ENCODE results near the gene RALGAPA1. TPM values are rescaled to one million over a fixed set of nuclear protein-coding genes. Genes with fewer than 3 reads are reported as not detected.

RALGAPA1 gene
- total and polyA plus RNA-seq, 2 experiments from 2014 or later: 19.2 to 41.6 TPM

GRCh38 chr14:35576856-35577255 lies 232.2 kb downstream of the RALGAPA1 start:
- Histone ChIP-seq H3K9me3 (ENCODE audit: low read depth) (no peaks in the 10 kb centered on the region), H3K4me3 (no peak overlapping the region), H3K36me3 (replicated peaks; ENCODE audit: insufficient read depth, low read depth) (no peaks in the 10 kb centered on the region), H3K4me1 (ENCODE audit: insufficient read depth) (no peaks in the 10 kb centered on the region), H4K20me1 (ENCODE audit: insufficient read depth, poor library complexity, severe bottlenecking) (no peaks in the 10 kb centered on the region), H2AFZ (no peak overlapping the region), H3K27ac (no peak overlapping the region), H3K4me2 (no peak overlapping the region), H3K9me2 (replicated peaks; ENCODE audit: insufficient read depth) (no peaks in the 10 kb centered on the region), H3K27me3 (no peaks in the 10 kb centered on the region), H3K79me2 (no peaks in the 10 kb centered on the region)
- no peak for DNase-seq (ENCODE audit: low spot score)
- 100% methylated on average over 1 of the region's 1 CpG for WGBS (ENCODE audit: low lambda C conversion rate, missing lambda C conversion rate)
- TF ChIP-seq, protein P1, sequence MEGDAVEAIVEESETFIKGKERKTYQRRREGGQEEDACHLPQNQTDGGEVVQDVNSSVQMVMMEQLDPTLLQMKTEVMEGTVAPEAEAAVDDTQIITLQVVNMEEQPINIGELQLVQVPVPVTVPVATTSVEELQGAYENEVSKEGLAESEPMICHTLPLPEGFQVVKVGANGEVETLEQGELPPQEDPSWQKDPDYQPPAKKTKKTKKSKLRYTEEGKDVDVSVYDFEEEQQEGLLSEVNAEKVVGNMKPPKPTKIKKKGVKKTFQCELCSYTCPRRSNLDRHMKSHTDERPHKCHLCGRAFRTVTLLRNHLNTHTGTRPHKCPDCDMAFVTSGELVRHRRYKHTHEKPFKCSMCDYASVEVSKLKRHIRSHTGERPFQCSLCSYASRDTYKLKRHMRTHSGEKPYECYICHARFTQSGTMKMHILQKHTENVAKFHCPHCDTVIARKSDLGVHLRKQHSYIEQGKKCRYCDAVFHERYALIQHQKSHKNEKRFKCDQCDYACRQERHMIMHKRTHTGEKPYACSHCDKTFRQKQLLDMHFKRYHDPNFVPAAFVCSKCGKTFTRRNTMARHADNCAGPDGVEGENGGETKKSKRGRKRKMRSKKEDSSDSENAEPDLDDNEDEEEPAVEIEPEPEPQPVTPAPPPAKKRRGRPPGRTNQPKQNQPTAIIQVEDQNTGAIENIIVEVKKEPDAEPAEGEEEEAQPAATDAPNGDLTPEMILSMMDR (IDR thresholded peaks at IDR 0.05; ENCODE audit: poor library complexity): no peak
- TF ChIP-seq EZH2 (IDR thresholded peaks at IDR 0.05; ENCODE audit: borderline replicate concordance) (no peak), EZH2phosphoT487 (IDR thresholded peaks at IDR 0.05; ENCODE audit: low read depth, severe bottlenecking, unreplicated experiment) (no peak)

DNA sequence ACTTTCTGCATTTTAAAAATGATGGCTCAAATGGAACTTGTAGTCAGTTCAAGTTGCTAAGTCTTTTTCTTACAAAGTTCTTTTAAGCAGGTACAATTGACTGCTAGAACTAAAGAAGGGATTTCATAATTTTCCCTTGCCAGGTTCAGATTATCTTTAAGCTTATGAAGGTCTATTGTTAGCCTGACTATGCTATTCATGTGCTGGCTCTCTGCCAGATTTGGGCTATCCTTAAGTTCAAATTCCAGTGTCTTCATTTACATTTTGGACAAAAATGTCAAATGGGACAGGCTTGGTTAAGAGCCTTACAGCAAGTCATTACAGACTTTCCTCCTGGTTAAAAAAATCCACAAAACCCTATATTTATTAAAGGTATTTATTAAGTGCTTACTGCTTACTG lies 232.8 kb downstream of the RALGAPA1 start:
- Histone ChIP-seq H3K4me2 (no peak overlapping the region), H3K27ac (no peak overlapping the region), H4K20me1 (ENCODE audit: insufficient read depth, poor library complexity, severe bottlenecking) (no peaks in the 10 kb centered on the region), H3K4me3 (no peak overlapping the region), H3K36me3 (replicated peaks; ENCODE audit: insufficient read depth, low read depth) (no peaks in the 10 kb centered on the region), H2AFZ (no peak overlapping the region), H3K4me1 (ENCODE audit: insufficient read depth) (no peaks in the 10 kb centered on the region), H3K9me2 (replicated peaks; ENCODE audit: insufficient read depth) (no peaks in the 10 kb centered on the region), H3K9me3 (ENCODE audit: low read depth) (no peaks in the 10 kb centered on the region), H3K79me2 (no peaks in the 10 kb centered on the region), H3K27me3 (no peaks in the 10 kb centered on the region)
- TF ChIP-seq EZH2 (IDR thresholded peaks at IDR 0.05; ENCODE audit: borderline replicate concordance): no peak
- TF ChIP-seq, protein P1 (IDR thresholded peaks at IDR 0.05; ENCODE audit: poor library complexity): no peak
- TF ChIP-seq EZH2phosphoT487 (IDR thresholded peaks at IDR 0.05; ENCODE audit: low read depth, severe bottlenecking, unreplicated experiment): no peak
- DNase-seq (ENCODE audit: low spot score): peak; percentile 5

DNA sequence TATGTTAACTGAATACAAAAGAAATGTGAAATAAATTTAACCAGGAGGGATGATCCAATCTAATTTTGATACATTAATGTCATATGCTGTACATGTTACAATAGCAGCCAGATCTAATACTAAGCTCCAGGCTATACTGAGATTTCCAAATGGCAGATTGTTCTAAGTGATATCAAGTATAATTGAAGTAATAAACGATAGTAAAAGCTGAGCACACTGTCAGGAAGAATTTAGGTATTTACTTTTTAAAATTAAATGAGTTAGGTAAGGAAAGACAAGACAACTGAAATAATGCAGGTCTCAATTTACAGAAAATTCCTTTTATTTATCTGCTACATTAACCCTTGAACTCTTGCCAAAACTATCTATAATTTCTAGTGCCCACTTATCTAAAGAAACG lies 235.2 kb downstream of the RALGAPA1 start:
- Histone ChIP-seq H3K9me3 (ENCODE audit: low read depth) (no peaks in the 10 kb centered on the region), H3K27me3 (no peaks in the 10 kb centered on the region), H3K36me3 (replicated peaks; ENCODE audit: insufficient read depth, low read depth) (no peaks in the 10 kb centered on the region), H3K4me2 (no peak overlapping the region), H3K4me1 (ENCODE audit: insufficient read depth) (no peaks in the 10 kb centered on the region), H3K79me2 (no peaks in the 10 kb centered on the region), H2AFZ (no peak overlapping the region), H4K20me1 (ENCODE audit: insufficient read depth, poor library complexity, severe bottlenecking) (no peaks in the 10 kb centered on the region), H3K27ac (no peak overlapping the region), H3K9me2 (replicated peaks; ENCODE audit: insufficient read depth) (no peaks in the 10 kb centered on the region), H3K4me3 (no peak overlapping the region)
- 72% methylated on average over 2 of the region's 2 CpGs for WGBS (ENCODE audit: low lambda C conversion rate, missing lambda C conversion rate)
- DNase-seq (ENCODE audit: low spot score): no peak
- TF ChIP-seq EZH2 (IDR thresholded peaks at IDR 0.05; ENCODE audit: borderline replicate concordance) (no peak), EZH2phosphoT487 (IDR thresholded peaks at IDR 0.05; ENCODE audit: low read depth, severe bottlenecking, unreplicated experiment) (no peak)
- TF ChIP-seq, protein P1 (IDR thresholded peaks at IDR 0.05; ENCODE audit: poor library complexity): no peak

GRCh38 chr14:35571598-35571997 lies 237.5 kb downstream of the RALGAPA1 start:
- no peak overlapping the region for H2AFZ ChIP-seq
- DNase-seq (ENCODE audit: low spot score): no peak
- 98% methylated on average over 8 of the region's 8 CpGs for WGBS (ENCODE audit: low lambda C conversion rate, missing lambda C conversion rate)
- H3K36me3 ChIP-seq (replicated peaks; ENCODE audit: insufficient read depth, low read depth): no peaks in the 10 kb centered on the region
- H3K4me3 ChIP-seq: no peak overlapping the region
- no peaks in the 10 kb centered on the region for H3K27me3 ChIP-seq
- H3K9me3 ChIP-seq (ENCODE audit: low read depth): no peaks in the 10 kb centered on the region
- H3K79me2 ChIP-seq: no peaks in the 10 kb centered on the region
- no peaks in the 10 kb centered on the region for H3K4me1 ChIP-seq (ENCODE audit: insufficient read depth)
- H4K20me1 ChIP-seq (ENCODE audit: insufficient read depth, poor library complexity, severe bottlenecking): no peaks in the 10 kb centered on the region
- no peak overlapping the region for H3K4me2 ChIP-seq
- no peak overlapping the region for H3K27ac ChIP-seq
- TF ChIP-seq, protein P1 (IDR thresholded peaks at IDR 0.05; ENCODE audit: poor library complexity): no peak
- TF ChIP-seq EZH2 (IDR thresholded peaks at IDR 0.05; ENCODE audit: borderline replicate concordance) (no peak), EZH2phosphoT487 (IDR thresholded peaks at IDR 0.05; ENCODE audit: low read depth, severe bottlenecking, unreplicated experiment) (no peak)
- H3K9me2 ChIP-seq (replicated peaks; ENCODE audit: insufficient read depth): no peaks in the 10 kb centered on the region

Measured in hepatocyte (in vitro differentiated cells).